ENCODE measurements around the gene APCDD1L.

DNA sequence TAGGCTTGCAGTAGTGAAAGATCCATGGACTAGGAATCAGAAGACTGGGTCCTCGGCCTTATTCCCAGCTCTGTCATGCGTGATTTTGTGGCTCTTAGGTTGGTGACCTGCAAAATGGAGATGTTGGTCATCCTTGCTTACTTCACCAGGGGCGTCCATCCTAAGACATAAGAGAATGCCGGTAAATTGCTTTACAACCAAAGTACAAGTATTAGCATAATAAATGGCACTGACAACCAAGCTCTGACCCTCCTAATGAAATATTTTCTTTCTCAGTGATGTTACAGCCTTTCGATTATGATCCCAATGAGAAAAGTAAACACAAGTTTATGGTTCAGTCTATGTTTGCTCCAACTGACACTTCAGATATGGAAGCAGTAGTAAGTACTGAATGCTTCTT is 80.9 kb downstream of the APCDD1L start:
- TF ChIP-seq POLR2A (IDR thresholded peaks at IDR 0.05) (no peak), CTCF (IDR thresholded peaks at IDR 0.05) (no peak), EP300 (IDR thresholded peaks at IDR 0.05) (no peak)

Data from sigmoid colon (tissue), 4 donors.